Fibroblast of lung (primary cell): Measurements from ENCODE around the gene ADGRG3. TPM values are rescaled to one million over a fixed set of nuclear protein-coding genes. Genes with fewer than 3 reads are reported as not detected.
A peak's percentile ranks its signal among the peaks of the same experiment; 100 is the strongest.

Source experiments
- DNase-seq, 2 donors: peaks; one replicate each; pipeline versions ENCODE4 v3.0.0 to v3.0.0-alpha.2; 2010; ENCODE audit warnings: low read depth in 2 of 2
- H2AFZ ChIP-seq: 2 replicates; pipeline ENCODE4 v1.5.1; 2012; ENCODE audit warnings: low read length, control low read depth, inconsistent platforms
- H3K27ac ChIP-seq: 2 replicates; pipeline ENCODE4 v1.5.1; 2011; ENCODE audit warnings: low read length, control low read depth; ENCODE audit not compliant: insufficient read depth
- H3K27me3 ChIP-seq: 2 replicates; pipeline ENCODE4 v1.5.1; 2011; ENCODE audit warnings: mild to moderate bottlenecking, low read length; ENCODE audit not compliant: control insufficient read depth, insufficient read depth
- H3K36me3 ChIP-seq: 2 replicates; pipeline ENCODE4 v1.5.1; 2011; ENCODE audit warnings: low read length; ENCODE audit not compliant: control insufficient read depth, insufficient read depth
- H3K4me1 ChIP-seq: 2 replicates; pipeline ENCODE4 v1.5.1; 2011; ENCODE audit warnings: low read length; ENCODE audit not compliant: control insufficient read depth, insufficient read depth; ENCODE audit errors: extremely low read depth
- H3K4me2 ChIP-seq: 2 replicates; pipeline ENCODE4 v1.5.1; 2011; ENCODE audit warnings: low read length, control low read depth; ENCODE audit not compliant: insufficient read depth; ENCODE audit errors: extremely low read depth
- H3K4me3 ChIP-seq, 4 experiments: fragments of 200-600 bp in 1 of 4; sonication (generic) in 1 of 4; replicated peaks in 1 of 4; 2 replicates each; pipeline ENCODE4 v1.5.1; 2011 to 2016; ENCODE audit warnings: low read length in 4 of 4, low read depth in 3 of 4, mild to moderate bottlenecking in 3 of 4, control low read depth in 2 of 4, inconsistent platforms in 1 of 4, mixed read lengths in 1 of 4; ENCODE audit not compliant: insufficient read depth in 1 of 4; ENCODE audit errors: control extremely low read depth in 1 of 4
- H3K79me2 ChIP-seq: 2 replicates; pipeline ENCODE4 v1.5.1; 2012; ENCODE audit warnings: mild to moderate bottlenecking, low read length, inconsistent platforms; ENCODE audit not compliant: control insufficient read depth, insufficient read depth
- H3K9ac ChIP-seq: 2 replicates; pipeline ENCODE4 v1.5.1; 2011; ENCODE audit warnings: mild to moderate bottlenecking, low read length, control low read depth; ENCODE audit not compliant: insufficient read depth
- H3K9me3 ChIP-seq: 2 replicates; pipeline ENCODE4 v1.5.1; 2012; ENCODE audit warnings: low read depth, low read length; ENCODE audit not compliant: control insufficient read depth, insufficient read depth
- H4K20me1 ChIP-seq: 2 replicates; pipeline ENCODE4 v1.5.1; 2011; ENCODE audit warnings: low read length; ENCODE audit not compliant: control insufficient read depth, insufficient read depth; ENCODE audit errors: extremely low read depth
- CTCF ChIP-seq, 2 donors: IDR thresholded peaks in 1 of 2; conservative IDR thresholded peaks in 1 of 2; 1 replicate in 1 of 2; 2 replicates in 1 of 2; pipeline ENCODE4 v1.5.1; 2011 to 2012; ENCODE audit warnings: low read length in 2 of 2, control low read depth in 1 of 2, inconsistent platforms in 1 of 2, low read depth in 1 of 2, mild to moderate bottlenecking in 1 of 2
- EZH2 ChIP-seq: IDR thresholded peaks from 2 replicates; pipeline ENCODE4 v1.5.1; 2012; ENCODE audit warnings: low read length, control low read depth, mild to moderate bottlenecking; ENCODE audit errors: missing control alignments
- polyA plus RNA-seq, 2 donors: library from polyadenylated mRNA; depleted of rRNA in 1 of 2; stranded (reverse) in 1 of 2; unstranded in 1 of 2; fragments of >200 nt; gene quantifications; 2 replicates each; pipeline ENCODE4 v1.2.1, GENCODE V29; 2011 to 2012; ENCODE audit warnings: missing spikeins in 1 of 2
- total RNA-seq: library from RNA; depleted of rRNA; stranded (reverse); fragments of >200 nt; gene quantifications from 2 replicates; pipeline ENCODE4 v1.2.1, GENCODE V29; 2014

The ADGRG3 gene
- total and polyA plus RNA-seq, 2 donors (not counting 1 experiment from before 2014, with no cell fraction given): not detected

DNA sequence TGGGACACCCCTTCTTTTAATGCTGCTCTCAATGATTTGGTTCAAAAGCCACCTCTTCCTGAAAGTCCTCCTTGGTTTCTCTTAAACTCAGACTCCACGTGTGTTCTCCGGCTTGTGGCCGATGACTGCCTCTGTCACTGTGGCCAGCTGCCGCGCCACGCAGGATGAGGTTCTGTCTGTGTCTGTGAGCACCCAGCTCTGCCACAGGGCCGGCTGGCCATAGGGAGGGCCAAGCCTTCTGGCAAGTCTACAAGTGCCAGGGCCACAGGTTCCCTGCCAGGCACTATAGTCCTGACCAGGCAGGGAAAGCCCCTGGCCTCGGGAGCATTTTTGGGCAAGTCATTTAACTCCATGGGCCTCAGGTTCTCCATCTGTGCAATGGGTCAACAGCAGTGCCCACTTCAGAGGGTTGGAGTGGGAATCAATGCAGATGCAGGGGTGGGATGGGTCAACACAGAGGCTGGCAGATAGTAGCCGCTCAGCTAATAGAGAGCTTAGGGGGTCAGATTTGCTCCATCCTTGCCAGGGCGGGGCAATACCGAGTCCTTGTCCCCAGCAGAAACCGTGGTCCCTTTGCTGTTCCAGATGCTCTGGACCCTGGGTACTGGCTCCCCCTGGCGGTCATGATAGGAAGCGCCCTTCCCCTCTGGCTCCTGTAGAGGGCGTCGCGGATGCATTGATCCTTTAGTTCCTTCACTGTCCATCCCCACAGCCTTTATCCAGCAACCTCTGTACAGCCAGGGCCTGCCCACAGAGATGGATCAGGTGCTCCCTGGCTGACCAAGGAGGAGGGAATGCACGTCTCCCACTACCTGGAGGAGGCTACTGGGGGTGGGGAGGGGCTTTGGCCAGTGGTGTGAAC, 19.3 kb upstream of the ADGRG3 start:
- DNase-seq: peak; percentile 52 to 73
- H3K36me3 ChIP-seq: no peaks in the 10 kb centered on the region
- H3K79me2 ChIP-seq: no peaks in the 10 kb centered on the region
- H3K9me3 ChIP-seq: no peaks in the 10 kb centered on the region
- no peaks in the 10 kb centered on the region for H4K20me1 ChIP-seq
- no peak overlapping the region for H3K27ac ChIP-seq
- H3K4me2 ChIP-seq: no peak overlapping the region
- no peak overlapping the region for H2AFZ ChIP-seq
- no peaks in the 10 kb centered on the region for H3K4me1 ChIP-seq
- no peak overlapping the region for H3K9ac ChIP-seq
- H3K4me3 ChIP-seq: no peak overlapping the region
- TF ChIP-seq EZH2 (no peak), CTCF (conservative IDR thresholded peaks at IDR 0.05 in 1 of 2, IDR thresholded peaks at IDR 0.05 in 1 of 2; ENCODE audit: low read depth in 1 of 2, low read length in 2 of 2) (peak; percentile 100)
- no peaks in the 10 kb centered on the region for H3K27me3 ChIP-seq

- DNase-seq: no peak
- Histone ChIP-seq H3K4me3 (no peak overlapping the region), H3K4me1 (no peaks in the 10 kb centered on the region), H2AFZ (no peak overlapping the region), H3K4me2 (no peak overlapping the region), H3K79me2 (no peaks in the 10 kb centered on the region), H4K20me1 (no peaks in the 10 kb centered on the region), H3K9me3 (no peaks in the 10 kb centered on the region), H3K9ac (no peak overlapping the region), H3K36me3 (no peaks in the 10 kb centered on the region), H3K27ac (no peak overlapping the region), H3K27me3 (no peaks in the 10 kb centered on the region)
- TF ChIP-seq CTCF (conservative IDR thresholded peaks at IDR 0.05 in 1 of 2, IDR thresholded peaks at IDR 0.05 in 1 of 2; ENCODE audit: low read depth in 1 of 2, low read length in 2 of 2) (no peak), EZH2 (no peak)
Observed at GRCh38 chr16:57649443-57649751, 18.7 kb upstream of the ADGRG3 start.

DNA sequence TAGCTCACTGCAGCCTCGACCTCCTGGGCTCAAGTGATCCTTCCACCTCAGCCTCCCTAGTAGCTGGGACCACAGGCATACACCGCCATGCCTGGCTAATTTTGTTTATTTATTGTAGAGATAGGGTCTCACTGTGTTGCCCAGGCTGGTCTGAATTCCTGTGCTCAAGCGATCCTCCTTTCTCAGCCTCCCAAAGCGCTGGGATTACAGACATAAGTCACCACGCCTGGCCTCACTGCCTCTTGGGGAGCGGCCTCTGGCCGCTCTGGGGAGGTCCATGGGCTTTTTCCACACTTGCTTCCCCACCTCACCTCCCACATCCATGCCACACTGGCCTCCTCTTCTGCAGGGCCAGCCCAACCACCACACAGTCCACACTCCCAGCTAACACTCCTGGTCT, 18.3 kb upstream of the ADGRG3 start:
- Histone ChIP-seq H3K27me3 (no peaks in the 10 kb centered on the region), H3K4me1 (no peaks in the 10 kb centered on the region), H3K27ac (no peak overlapping the region), H3K4me3 (no peak overlapping the region), H4K20me1 (no peaks in the 10 kb centered on the region), H3K9ac (no peak overlapping the region), H2AFZ (no peak overlapping the region), H3K4me2 (no peak overlapping the region), H3K36me3 (no peaks in the 10 kb centered on the region), H3K79me2 (no peaks in the 10 kb centered on the region), H3K9me3 (no peaks in the 10 kb centered on the region)
- DNase-seq: no peak
- no peak for TF ChIP-seq CTCF (conservative IDR thresholded peaks at IDR 0.05 in 1 of 2, IDR thresholded peaks at IDR 0.05 in 1 of 2; ENCODE audit: low read depth in 1 of 2, low read length in 2 of 2)
- no peak for TF ChIP-seq EZH2
